Measurements from ENCODE around the gene PLCG2.

DNA sequence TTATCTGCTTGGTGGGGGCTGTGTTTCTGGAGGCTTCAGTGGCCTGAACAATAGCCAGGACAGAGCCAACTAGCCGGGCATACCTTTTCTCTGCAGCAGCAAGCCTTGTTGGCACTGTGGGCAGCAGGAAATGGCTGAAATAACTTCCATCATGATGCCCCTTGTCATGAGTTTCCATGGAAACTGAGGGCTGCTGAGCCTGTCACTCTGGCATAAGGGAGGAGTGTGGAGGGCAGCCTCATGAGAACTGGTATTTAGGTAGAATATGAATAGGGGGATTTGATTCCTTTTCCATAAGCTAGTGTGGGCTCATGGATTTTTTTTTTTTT is 39.4 kb downstream of the PLCG2 start:
- TF ChIP-seq, protein P1, sequence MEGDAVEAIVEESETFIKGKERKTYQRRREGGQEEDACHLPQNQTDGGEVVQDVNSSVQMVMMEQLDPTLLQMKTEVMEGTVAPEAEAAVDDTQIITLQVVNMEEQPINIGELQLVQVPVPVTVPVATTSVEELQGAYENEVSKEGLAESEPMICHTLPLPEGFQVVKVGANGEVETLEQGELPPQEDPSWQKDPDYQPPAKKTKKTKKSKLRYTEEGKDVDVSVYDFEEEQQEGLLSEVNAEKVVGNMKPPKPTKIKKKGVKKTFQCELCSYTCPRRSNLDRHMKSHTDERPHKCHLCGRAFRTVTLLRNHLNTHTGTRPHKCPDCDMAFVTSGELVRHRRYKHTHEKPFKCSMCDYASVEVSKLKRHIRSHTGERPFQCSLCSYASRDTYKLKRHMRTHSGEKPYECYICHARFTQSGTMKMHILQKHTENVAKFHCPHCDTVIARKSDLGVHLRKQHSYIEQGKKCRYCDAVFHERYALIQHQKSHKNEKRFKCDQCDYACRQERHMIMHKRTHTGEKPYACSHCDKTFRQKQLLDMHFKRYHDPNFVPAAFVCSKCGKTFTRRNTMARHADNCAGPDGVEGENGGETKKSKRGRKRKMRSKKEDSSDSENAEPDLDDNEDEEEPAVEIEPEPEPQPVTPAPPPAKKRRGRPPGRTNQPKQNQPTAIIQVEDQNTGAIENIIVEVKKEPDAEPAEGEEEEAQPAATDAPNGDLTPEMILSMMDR (IDR thresholded peaks at IDR 0.05): no peak
- no peak for TF ChIP-seq ZFX (IDR thresholded peaks at IDR 0.05; ENCODE audit: borderline replicate concordance)
